Peyer's patch (tissue), 4 donors: ENCODE data around the gene KCNF1. TPM values are rescaled to one million over a fixed set of nuclear protein-coding genes. Genes with fewer than 3 reads are reported as not detected.
A peak's percentile ranks its signal among the peaks of the same experiment; 100 is the strongest.

Experiments
- DNase-seq, 3 donors: peaks; one replicate each; pipeline ENCODE4 v3.0.0-alpha.2; 2017 to 2019
- H3K27ac ChIP-seq, 4 donors: fragments of 200-600 bp; sonication (generic); one replicate each; pipeline ENCODE4 v1.5.1; 2016 to 2019
- H3K27me3 ChIP-seq, 2 donors: fragments of 200-600 bp; sonication (generic); one replicate each; pipeline ENCODE4 v1.5.1; 2019
- H3K36me3 ChIP-seq, 3 donors: fragments of 200-600 bp; sonication (generic); one replicate each; pipeline ENCODE4 v1.5.1; 2016 to 2019
- H3K4me1 ChIP-seq, 4 donors: fragments of 200-600 bp; sonication (generic); one replicate each; pipeline ENCODE4 v1.5.1; 2016 to 2019
- H3K4me3 ChIP-seq, 4 donors: fragments of 200-600 bp; sonication (generic); 1 replicate in 3 of 4; 2 replicates in 1 of 4; pipeline ENCODE4 v1.5.1; 2016 to 2019; ENCODE audit warnings: mild to moderate bottlenecking in 1 of 4
- H3K9me3 ChIP-seq, 4 donors: fragments of 200-600 bp; sonication (generic); one replicate each; pipeline ENCODE4 v1.5.1; 2016 to 2019; ENCODE audit warnings: mild to moderate bottlenecking in 1 of 4
- POLR2A ChIP-seq, 2 donors: fragments of 450-650 bp; IDR thresholded peaks; one replicate each; pipeline ENCODE4 v1.5.1; 2017; ENCODE audit warnings: antibody characterized with exemption in 2 of 2, mild to moderate bottlenecking in 2 of 2, moderate library complexity in 2 of 2
- total RNA-seq, 4 donors: library from RNA; depleted of rRNA; stranded (reverse); fragments of >200 nt; gene quantifications; one replicate each; pipeline ENCODE4 v1.1.0, GENCODE V29; 2016
- TF ChIP-seq, protein P1 (sequence below), 6 experiments: fragments of 450-650 bp in 4 of 6; fragments of 200-600 bp in 2 of 6; sonication (generic) in 1 of 6; IDR thresholded peaks; one replicate each; pipeline ENCODE4 v1.5.1; 2017 to 2019; ENCODE audit warnings: antibody characterized with exemption in 6 of 6, mild to moderate bottlenecking in 3 of 6, moderate library complexity in 1 of 6

Gene KCNF1
- total RNA-seq, 4 donors from 2014 or later = 6.6 TPM; not detected in 3

DNA sequence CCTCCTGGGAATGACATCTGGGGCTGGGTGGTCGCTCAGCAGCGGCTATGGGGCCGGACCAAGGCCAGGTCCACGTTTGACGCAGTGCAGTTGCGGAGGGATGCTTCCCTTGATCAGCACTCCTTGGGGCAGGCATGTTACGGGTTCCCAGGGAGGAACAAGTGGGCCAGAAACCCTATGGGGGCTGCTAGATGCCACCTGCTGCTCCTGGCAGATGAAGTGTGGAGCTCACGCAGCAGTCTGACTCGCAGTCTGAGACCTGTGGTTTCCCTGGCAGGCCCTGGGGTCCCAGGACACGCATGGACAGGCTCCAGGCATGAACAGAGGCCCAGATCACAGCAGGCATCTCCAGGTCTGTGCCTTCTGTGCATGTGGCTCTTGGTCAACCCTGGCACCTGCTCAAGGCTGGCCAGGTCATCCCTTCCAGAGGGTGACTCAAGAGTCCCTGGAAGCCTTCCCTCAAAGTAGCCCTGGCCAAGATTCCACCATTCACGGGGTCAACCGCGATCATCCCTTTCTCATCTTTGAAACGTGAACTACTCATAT lies 20.0 kb downstream of the KCNF1 start:
- Histone ChIP-seq H3K9me3 (no peaks in the 10 kb centered on the region), H3K36me3 (no peaks in the 10 kb centered on the region), H3K27me3 (no peaks in the 10 kb centered on the region), H3K4me3 (no peak overlapping the region), H3K27ac (no peak overlapping the region), H3K4me1 (no peaks in the 10 kb centered on the region)
- DNase-seq = peak in 1 of 3 donors; percentile 32
- no peak for TF ChIP-seq POLR2A (IDR thresholded peaks at IDR 0.05)
- TF ChIP-seq, protein P1, sequence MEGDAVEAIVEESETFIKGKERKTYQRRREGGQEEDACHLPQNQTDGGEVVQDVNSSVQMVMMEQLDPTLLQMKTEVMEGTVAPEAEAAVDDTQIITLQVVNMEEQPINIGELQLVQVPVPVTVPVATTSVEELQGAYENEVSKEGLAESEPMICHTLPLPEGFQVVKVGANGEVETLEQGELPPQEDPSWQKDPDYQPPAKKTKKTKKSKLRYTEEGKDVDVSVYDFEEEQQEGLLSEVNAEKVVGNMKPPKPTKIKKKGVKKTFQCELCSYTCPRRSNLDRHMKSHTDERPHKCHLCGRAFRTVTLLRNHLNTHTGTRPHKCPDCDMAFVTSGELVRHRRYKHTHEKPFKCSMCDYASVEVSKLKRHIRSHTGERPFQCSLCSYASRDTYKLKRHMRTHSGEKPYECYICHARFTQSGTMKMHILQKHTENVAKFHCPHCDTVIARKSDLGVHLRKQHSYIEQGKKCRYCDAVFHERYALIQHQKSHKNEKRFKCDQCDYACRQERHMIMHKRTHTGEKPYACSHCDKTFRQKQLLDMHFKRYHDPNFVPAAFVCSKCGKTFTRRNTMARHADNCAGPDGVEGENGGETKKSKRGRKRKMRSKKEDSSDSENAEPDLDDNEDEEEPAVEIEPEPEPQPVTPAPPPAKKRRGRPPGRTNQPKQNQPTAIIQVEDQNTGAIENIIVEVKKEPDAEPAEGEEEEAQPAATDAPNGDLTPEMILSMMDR (IDR thresholded peaks at IDR 0.05) = no peak

DNA sequence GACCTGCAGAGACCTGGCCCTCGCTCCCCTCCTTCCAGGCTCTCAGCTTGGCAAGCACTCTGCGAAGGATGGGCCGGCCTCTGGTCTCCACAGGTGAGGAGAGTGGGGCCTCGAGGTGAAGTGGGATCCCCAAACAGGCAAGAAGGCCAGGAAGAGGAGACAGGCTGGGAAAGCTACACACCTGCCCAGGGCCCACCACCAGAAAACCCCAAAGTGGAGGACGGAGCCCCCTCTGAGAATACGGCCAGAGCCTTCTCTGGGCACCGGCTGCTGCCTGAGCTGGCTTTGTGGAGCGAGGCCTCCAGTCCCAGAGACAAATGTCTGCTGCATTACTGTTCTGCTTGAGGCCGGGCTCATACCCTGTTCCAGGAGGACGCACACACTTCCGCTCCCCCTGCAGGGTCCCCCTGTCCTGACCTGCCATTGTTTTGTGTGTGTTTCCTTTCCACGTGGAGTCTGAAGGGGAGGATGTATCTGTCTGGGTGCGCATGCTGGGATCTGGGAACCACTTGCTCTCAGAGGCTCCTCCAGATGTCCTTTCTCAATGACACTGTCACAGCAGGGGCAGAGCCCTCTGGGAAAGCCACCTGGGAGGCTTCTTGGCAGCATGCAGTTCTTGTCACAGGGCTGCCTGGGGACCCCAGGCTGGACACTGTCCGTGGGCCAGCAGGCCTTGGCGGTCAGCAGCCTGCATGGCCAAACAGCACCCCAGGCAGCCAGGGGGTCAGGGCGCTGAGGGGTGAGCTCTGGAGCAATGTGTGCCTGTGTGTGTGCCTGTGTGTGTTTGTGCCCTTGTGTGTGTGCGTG lies 20.8 kb downstream of the KCNF1 start:
- no peaks in the 10 kb centered on the region for H3K27me3 ChIP-seq
- no peak overlapping the region for H3K27ac ChIP-seq
- DNase-seq = peak in 1 of 3 donors; percentile 40
- H3K4me1 ChIP-seq = no peaks in the 10 kb centered on the region
- no peaks in the 10 kb centered on the region for H3K9me3 ChIP-seq
- H3K4me3 ChIP-seq = no peak overlapping the region
- no peak for TF ChIP-seq POLR2A (IDR thresholded peaks at IDR 0.05)
- TF ChIP-seq, protein P1 (IDR thresholded peaks at IDR 0.05) = no peak
- H3K36me3 ChIP-seq = no peaks in the 10 kb centered on the region

DNA sequence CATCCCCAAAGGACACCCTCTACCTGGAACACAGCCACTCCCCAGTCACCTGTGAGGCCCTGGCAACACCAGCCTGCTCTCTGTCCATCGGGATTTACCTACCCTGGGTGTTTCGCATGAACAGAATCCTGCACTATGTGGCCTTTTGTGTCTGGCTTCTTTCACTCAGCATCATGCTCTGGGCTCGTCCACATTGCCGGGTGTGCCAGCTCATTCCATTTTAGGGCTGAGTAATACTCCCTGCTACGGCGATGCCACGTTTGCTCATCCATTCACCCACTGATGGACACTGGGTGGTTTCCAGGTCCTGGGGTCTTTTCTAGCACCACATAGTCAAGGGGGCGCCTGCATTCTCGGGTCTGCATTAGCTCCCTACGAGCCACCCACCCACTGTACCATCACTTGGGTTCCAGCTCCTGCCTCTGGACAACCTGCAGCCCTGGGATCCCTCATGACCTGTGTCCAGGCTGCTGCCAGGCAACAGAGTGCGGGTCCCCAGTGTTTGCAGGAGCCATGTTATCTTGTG lies 22.0 kb downstream of the KCNF1 start:
- no peaks in the 10 kb centered on the region for H3K27me3 ChIP-seq
- no peak for DNase-seq
- H3K36me3 ChIP-seq = no peaks in the 10 kb centered on the region
- no peak overlapping the region for H3K27ac ChIP-seq
- no peaks in the 10 kb centered on the region for H3K4me1 ChIP-seq
- peaks cover 0 to 5% (median 2%) of the 10 kb centered on the region in 4 donors for H3K9me3 ChIP-seq
- H3K4me3 ChIP-seq = no peak overlapping the region
- TF ChIP-seq, protein P1 (IDR thresholded peaks at IDR 0.05) = no peak
- TF ChIP-seq POLR2A (IDR thresholded peaks at IDR 0.05) = no peak

DNA sequence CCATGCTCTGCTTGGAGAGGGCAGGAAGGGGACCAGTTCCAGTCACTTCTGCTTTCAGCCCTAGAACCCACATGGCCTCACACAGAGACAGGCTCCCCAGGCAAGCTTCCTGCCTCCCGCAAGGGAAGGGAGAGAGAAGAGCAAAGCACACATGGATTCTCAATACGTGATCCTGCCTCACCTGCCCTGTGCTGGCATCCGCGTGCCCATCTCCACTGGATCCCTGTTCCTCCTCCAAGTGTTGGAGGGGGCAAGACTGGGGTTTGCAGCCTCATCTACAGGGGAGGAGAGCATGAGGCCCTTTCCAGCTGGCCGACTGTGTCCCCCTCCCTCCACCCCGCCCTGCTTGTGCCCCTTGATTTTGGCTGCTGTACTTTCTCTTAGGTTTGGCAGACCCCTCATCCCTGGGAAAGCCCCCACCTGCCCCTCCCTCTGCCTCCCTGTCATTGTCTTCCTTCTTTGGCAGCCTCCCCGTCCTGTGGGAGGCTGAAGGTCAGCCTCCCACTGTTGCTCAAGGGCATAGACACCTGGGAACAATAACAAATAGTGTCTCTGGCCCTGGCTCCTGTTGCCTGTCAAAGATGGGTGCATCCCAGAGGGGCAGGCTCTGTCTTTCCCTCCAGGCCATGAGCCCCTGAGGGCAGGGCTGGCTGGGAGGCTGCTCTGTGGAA lies 22.7 kb downstream of the KCNF1 start:
- no peak overlapping the region for H3K4me3 ChIP-seq
- H3K27me3 ChIP-seq = no peaks in the 10 kb centered on the region
- DNase-seq = no peak
- H3K4me1 ChIP-seq = no peaks in the 10 kb centered on the region
- H3K9me3 ChIP-seq = peaks cover 0 to 5% (median 2%) of the 10 kb centered on the region in 4 donors
- TF ChIP-seq, protein P1 (IDR thresholded peaks at IDR 0.05) = no peak
- no peak for TF ChIP-seq POLR2A (IDR thresholded peaks at IDR 0.05)
- no peak overlapping the region for H3K27ac ChIP-seq
- no peaks in the 10 kb centered on the region for H3K36me3 ChIP-seq

DNA sequence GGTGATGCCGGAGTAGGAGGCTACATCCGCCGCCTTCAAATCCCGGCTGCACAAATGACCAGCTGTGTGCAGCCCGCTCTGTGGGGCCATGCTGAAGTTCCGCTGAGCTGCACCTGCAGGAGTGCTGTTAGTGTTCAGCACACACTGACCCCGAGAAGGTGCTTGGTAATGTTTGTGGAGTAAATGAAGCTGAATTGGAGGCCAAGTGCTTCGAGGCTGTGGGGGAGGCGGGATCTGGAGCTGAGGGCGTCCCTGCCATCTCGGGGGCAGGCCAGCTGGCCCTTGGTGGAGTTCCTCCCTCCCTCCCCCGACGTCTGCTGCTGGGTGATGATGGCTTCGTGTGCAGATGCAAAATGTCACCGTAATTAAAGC lies 23.2 kb downstream of the KCNF1 start:
- Histone ChIP-seq H3K27me3 (no peaks in the 10 kb centered on the region), H3K9me3 (peaks cover 0 to 5% (median 2%) of the 10 kb centered on the region in 4 donors), H3K4me1 (no peaks in the 10 kb centered on the region), H3K4me3 (no peak overlapping the region), H3K36me3 (no peaks in the 10 kb centered on the region), H3K27ac (no peak overlapping the region)
- DNase-seq = no peak
- TF ChIP-seq, protein P1 (IDR thresholded peaks at IDR 0.05) = no peak
- no peak for TF ChIP-seq POLR2A (IDR thresholded peaks at IDR 0.05)
